ENCODE measurements around the gene IRF2BP2.

Gene IRF2BP2

GRCh38 chr1:234608911-234609690 is 877 bp downstream of the IRF2BP2 start:
- Histone ChIP-seq H3K27ac (ENCODE audit: extremely low read depth, low read depth, low read length) (peak overlapping the region; percentile 99), H3K9me3 (ENCODE audit: control insufficient read depth, insufficient read depth, low read depth, low read length) (no peaks in the 10 kb centered on the region), H3K4me1 (ENCODE audit: control insufficient read depth, insufficient read depth, low read length) (peaks cover 30% of the 10 kb centered on the region), H3K36me3 (ENCODE audit: control insufficient read depth in 2 of 2, insufficient read depth in 1 of 2, low read length in 2 of 2) (peaks cover 15 to 42% of the 10 kb centered on the region in 2 experiments), H3K4me3 (ENCODE audit: low read depth, low read length) (peak overlapping the region; percentile 88)
- ChIA-PET POLR2A (interaction anchor here (0.6 to 6.7 kb wide), 15 partner anchors 8 to 475 kb away, joined by 3 to 135 read pairs (median 5); no protein-coding TSS in a partner anchor), CTCF (interaction anchor here (0.6 to 1.2 kb wide), 6 partner anchors 9 to 474 kb away, joined by 3 to 5 read pairs (median 4); no protein-coding TSS in a partner anchor)
- TF ChIP-seq ZNF394 (tag by site-specific recombination; IDR thresholded peaks at IDR 0.05; ENCODE audit: borderline replicate concordance) (no peak), ZNF629 (tag by site-specific recombination; IDR thresholded peaks at IDR 0.05) (no peak), RBAK (tag by site-specific recombination; IDR thresholded peaks at IDR 0.05) (no peak), ZNF658 (tag by site-specific recombination; IDR thresholded peaks at IDR 0.05) (no peak), SP2 (tag by site-specific recombination; IDR thresholded peaks at IDR 0.05) (0 out of 2 replicates have a peak, but pooled peaks have one; percentile 16), PRDM6 (tag by site-specific recombination; IDR thresholded peaks at IDR 0.05) (no peak), ZNF518A (tag by site-specific recombination; conservative IDR thresholded peaks at IDR 0.05; ENCODE audit: low read depth) (no peak), YY1 (tag by site-specific recombination; IDR thresholded peaks at IDR 0.05) (peak; percentile 71), ZNF211 (tag by site-specific recombination; IDR thresholded peaks at IDR 0.05; ENCODE audit: low read depth) (no peak), ZSCAN23 (tag by site-specific recombination; IDR thresholded peaks at IDR 0.05) (no peak), ZSCAN5A (tag by site-specific recombination; IDR thresholded peaks at IDR 0.05) (no peak), WT1 (tag by site-specific recombination; IDR thresholded peaks at IDR 0.05) (no peak), ZNF184 (tag by site-specific recombination; IDR thresholded peaks at IDR 0.05) (no peak), ZNF600 (tag by site-specific recombination; IDR thresholded peaks at IDR 0.05) (peak; percentile 70; the same call in 1 of the 2 replicates), ZEB2 (tag by site-specific recombination; IDR thresholded peaks at IDR 0.05) (peak; percentile 48; the same call in 1 of the 2 replicates), ZNF677 (tag by site-specific recombination; IDR thresholded peaks at IDR 0.05) (peak; percentile 6; the same call in 1 of the 2 replicates), KLF7 (tag by site-specific recombination; IDR thresholded peaks at IDR 0.05; ENCODE audit: borderline replicate concordance) (no peak), BCL11B (tag by site-specific recombination; IDR thresholded peaks at IDR 0.05; ENCODE audit: low read depth) (no peak), ZNF416 (tag by site-specific recombination; IDR thresholded peaks at IDR 0.05) (no peak), ZNF155 (tag by site-specific recombination; IDR thresholded peaks at IDR 0.05) (no peak), ZNF514 (tag by site-specific recombination; IDR thresholded peaks at IDR 0.05) (no peak), ZNF311 (tag by site-specific recombination; IDR thresholded peaks at IDR 0.05; ENCODE audit: borderline replicate concordance) (no peak), ZNF350 (tag by site-specific recombination; IDR thresholded peaks at IDR 0.05) (no peak), HOXC10 (CRISPR knock-in tag; IDR thresholded peaks at IDR 0.05) (0 out of 2 replicates have a peak, but pooled peaks have one; percentile 40), ZNF596 (tag by site-specific recombination; IDR thresholded peaks at IDR 0.05) (peak; percentile 17; the same call in 1 of the 2 replicates), PBX3 (CRISPR knock-in tag; IDR thresholded peaks at IDR 0.05) (no peak; the same call in 1 of the 2 replicates), ELK4 (IDR thresholded peaks at IDR 0.05; ENCODE audit: borderline replicate concordance, low read depth, low read length) (no peak), ZNF138 (tag by site-specific recombination; IDR thresholded peaks at IDR 0.05; ENCODE audit: borderline replicate concordance) (no peak)

Data from HEK293 (cell line).